Panc1 (cell line): ENCODE results near the gene TOM1. TPM values are rescaled to one million over a fixed set of nuclear protein-coding genes. Genes with fewer than 3 reads are reported as not detected.

Source experiments
- ATAC-seq: fragments of 200-7000 bp; cut with Tn5 transposase; 2 replicates; pipeline ENCODE4 v1.9.1; 2020; ENCODE audit warnings: mild to moderate bottlenecking, moderate library complexity
- BruUV-seq: library from RNA; stranded (reverse); fragments of 400-500 nt; replicated peaks from 2 replicates; lab custom pipeline; 2021; lab: Mats Ljungman, UMichigan
- CTCF ChIA-PET: fragments of 300-600 bp; sonication (Branson Sonifier 250); formaldehyde crosslinking; loops from one replicate; lab custom pipeline; 2022; ENCODE audit warnings: antibody characterized with exemption; lab: Charles Lee
- POLR2A ChIA-PET: fragments of 300-600 bp; sonication (Branson Sonifier 250); formaldehyde crosslinking; loops from one replicate; lab custom pipeline; 2022; ENCODE audit warnings: antibody characterized with exemption; lab: Charles Lee
- DNase-seq: peaks from one replicate; pipeline ENCODE4 v3.0.0-alpha.2; 2010; ENCODE audit warnings: low read depth, low spot score
- H3K27ac ChIP-seq: 2 replicates; pipeline ENCODE4 v1.5.1; 2011; ENCODE audit warnings: mild to moderate bottlenecking, low read length, inconsistent platforms
- H3K27me3 ChIP-seq: fragments of 200-500 bp; sonication (Bioruptor generic); 2 replicates; pipeline ENCODE4 v1.6.0; 2014; ENCODE audit warnings: low read length, inconsistent platforms; ENCODE audit not compliant: control insufficient read depth, insufficient read depth
- H3K36me3 ChIP-seq: fragments of 200-500 bp; sonication (Bioruptor generic); 2 replicates; pipeline ENCODE4 v1.5.1; 2014; ENCODE audit warnings: inconsistent platforms, mild to moderate bottlenecking, low read length, moderate library complexity; ENCODE audit not compliant: control insufficient read depth, insufficient read depth
- H3K4me1 ChIP-seq: 2 replicates; pipeline ENCODE4 v1.5.1; 2011; ENCODE audit warnings: inconsistent platforms, mild to moderate bottlenecking, low read length, moderate library complexity; ENCODE audit not compliant: control insufficient read depth, insufficient read depth
- H3K4me3 ChIP-seq, 2 experiments: 2 replicates each; pipeline ENCODE4 v1.5.1; 2011 to 2012; ENCODE audit warnings: low read depth in 2 of 2, low read length in 2 of 2, mild to moderate bottlenecking in 2 of 2, inconsistent platforms in 1 of 2, moderate library complexity in 1 of 2
- H3K9me3 ChIP-seq: fragments of 200-500 bp; sonication (Bioruptor generic); 2 replicates; pipeline ENCODE4 v1.5.1; 2014; ENCODE audit warnings: low read depth, mild to moderate bottlenecking, inconsistent platforms, low read length, moderate library complexity; ENCODE audit not compliant: control insufficient read depth, insufficient read depth
- CTCF ChIP-seq: fragments of 450-650 bp; IDR thresholded peaks from 2 replicates; pipeline ENCODE4 v1.5.1; 2017; ENCODE audit warnings: mild to moderate bottlenecking
- POLR2AphosphoS5 ChIP-seq: IDR thresholded peaks from 2 replicates; pipeline ENCODE4 v1.6.1; 2012; ENCODE audit warnings: mild to moderate bottlenecking, low read depth, low read length, moderate library complexity
- SIN3A ChIP-seq: IDR thresholded peaks from 2 replicates; pipeline ENCODE4 v1.6.1; 2012; ENCODE audit warnings: low read depth, mild to moderate bottlenecking, low read length, moderate library complexity, borderline replicate concordance; ENCODE audit not compliant: insufficient read depth
- TCF7L2 ChIP-seq: IDR thresholded peaks from 2 replicates; pipeline ENCODE4 v1.6.1; 2011; ENCODE audit warnings: mild to moderate bottlenecking, low read depth, low read length, inconsistent platforms
- in situ Hi-C: cut with HindIII; loops from 2 replicates; pipeline ENCODE4 v1.10.0; 2016; ENCODE audit warnings: low sequenced_read_pairs, low pct_unique_long_range_greater_than_20kb
- intact Hi-C: fragments of 100-400 bp; cut with micrococcal nuclease; formaldehyde crosslinking; loops from one replicate; pipeline ENCODE4 v1.10.0; 2022; ENCODE audit not compliant: unreplicated experiment
- total RNA-seq: library from RNA; stranded (reverse); gene quantifications from one replicate; pipeline ENCODE4 v1.2.1, GENCODE V29; 2021; ENCODE audit not compliant: unreplicated experiment
- TF ChIP-seq, protein P1 (sequence below), 2 experiments: IDR thresholded peaks; 2 replicates each; pipeline ENCODE4 v1.6.1; 2011 to 2012; ENCODE audit warnings: low read depth in 2 of 2, control low read depth in 1 of 2, low read length in 1 of 2, mild to moderate bottlenecking in 1 of 2, moderate library complexity in 1 of 2; ENCODE audit not compliant: insufficient read depth in 1 of 2

The TOM1 gene
- total RNA-seq, 1 experiment from 2014 or later: 32.7 TPM

- no peak for TF ChIP-seq POLR2AphosphoS5
- TF ChIP-seq, protein P1, sequence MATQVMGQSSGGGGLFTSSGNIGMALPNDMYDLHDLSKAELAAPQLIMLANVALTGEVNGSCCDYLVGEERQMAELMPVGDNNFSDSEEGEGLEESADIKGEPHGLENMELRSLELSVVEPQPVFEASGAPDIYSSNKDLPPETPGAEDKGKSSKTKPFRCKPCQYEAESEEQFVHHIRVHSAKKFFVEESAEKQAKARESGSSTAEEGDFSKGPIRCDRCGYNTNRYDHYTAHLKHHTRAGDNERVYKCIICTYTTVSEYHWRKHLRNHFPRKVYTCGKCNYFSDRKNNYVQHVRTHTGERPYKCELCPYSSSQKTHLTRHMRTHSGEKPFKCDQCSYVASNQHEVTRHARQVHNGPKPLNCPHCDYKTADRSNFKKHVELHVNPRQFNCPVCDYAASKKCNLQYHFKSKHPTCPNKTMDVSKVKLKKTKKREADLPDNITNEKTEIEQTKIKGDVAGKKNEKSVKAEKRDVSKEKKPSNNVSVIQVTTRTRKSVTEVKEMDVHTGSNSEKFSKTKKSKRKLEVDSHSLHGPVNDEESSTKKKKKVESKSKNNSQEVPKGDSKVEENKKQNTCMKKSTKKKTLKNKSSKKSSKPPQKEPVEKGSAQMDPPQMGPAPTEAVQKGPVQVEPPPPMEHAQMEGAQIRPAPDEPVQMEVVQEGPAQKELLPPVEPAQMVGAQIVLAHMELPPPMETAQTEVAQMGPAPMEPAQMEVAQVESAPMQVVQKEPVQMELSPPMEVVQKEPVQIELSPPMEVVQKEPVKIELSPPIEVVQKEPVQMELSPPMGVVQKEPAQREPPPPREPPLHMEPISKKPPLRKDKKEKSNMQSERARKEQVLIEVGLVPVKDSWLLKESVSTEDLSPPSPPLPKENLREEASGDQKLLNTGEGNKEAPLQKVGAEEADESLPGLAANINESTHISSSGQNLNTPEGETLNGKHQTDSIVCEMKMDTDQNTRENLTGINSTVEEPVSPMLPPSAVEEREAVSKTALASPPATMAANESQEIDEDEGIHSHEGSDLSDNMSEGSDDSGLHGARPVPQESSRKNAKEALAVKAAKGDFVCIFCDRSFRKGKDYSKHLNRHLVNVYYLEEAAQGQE (IDR thresholded peaks at IDR 0.05; ENCODE audit: insufficient read depth in 1 of 2, low read depth in 2 of 2, low read length in 1 of 2): no peak
- TF ChIP-seq SIN3A: no peak; the same call in 1 of the 2 replicates
- no peak for TF ChIP-seq TCF7L2
- no peak for TF ChIP-seq CTCF
- Histone ChIP-seq H3K27ac (peak overlapping the region; percentile 95), H3K36me3 (peaks cover 2% of the 10 kb centered on the region; the same call in 1 of the 2 replicates), H3K4me1 (peaks cover 58% of the 10 kb centered on the region), H3K4me3 (peak overlapping the region; percentile 77 to 88), H3K27me3 (no peaks in the 10 kb centered on the region), H3K9me3 (no peaks in the 10 kb centered on the region)
- POLR2A ChIA-PET: no interaction called here
- in situ Hi-C loops: no loop called here
- ATAC-seq: peak; percentile 9
- TSS peak; percentile 71 for BruUV-seq
- DNase-seq: no peak
- intact Hi-C loops: no loop called here
- CTCF ChIA-PET: no interaction called here
These were observed 81.8 kb downstream of the TOM1 start for GRCh38 chr22:35381424-35382009.

DNA sequence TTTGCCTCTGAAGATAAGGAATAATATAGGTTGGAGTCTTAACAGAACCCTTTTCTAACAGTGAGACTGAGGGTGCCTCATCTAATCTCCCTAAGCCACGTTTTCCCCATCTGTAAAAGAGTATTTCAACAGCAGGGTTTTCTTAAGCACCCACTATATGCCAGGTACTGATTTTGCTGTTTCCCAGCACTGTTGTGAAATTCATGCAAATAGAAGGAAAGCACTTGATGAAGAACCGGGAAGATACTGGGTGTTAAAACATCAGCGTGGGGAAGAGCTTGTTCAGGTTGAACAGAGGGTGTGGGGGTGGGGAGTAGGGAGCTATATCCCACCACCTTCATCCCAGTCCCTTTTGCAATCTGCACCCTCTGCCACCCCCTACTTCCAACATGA lies 84.0 kb downstream of the TOM1 start:
- ChIA-PET POLR2A (no interaction called here), CTCF (no interaction called here)
- BruUV-seq: no TSS peak
- Histone ChIP-seq H3K36me3 (peaks cover 2% of the 10 kb centered on the region; the same call in 1 of the 2 replicates), H3K27me3 (no peaks in the 10 kb centered on the region), H3K9me3 (no peaks in the 10 kb centered on the region), H3K4me3 (peak overlapping the region; percentile 77 to 88), H3K27ac (peak overlapping the region; percentile 95), H3K4me1 (peaks cover 36% of the 10 kb centered on the region)
- DNase-seq (no peak), ATAC-seq (no peak)
- no peak for TF ChIP-seq CTCF
- no peak for TF ChIP-seq POLR2AphosphoS5
- TF ChIP-seq, protein P1 (IDR thresholded peaks at IDR 0.05; ENCODE audit: insufficient read depth in 1 of 2, low read depth in 2 of 2, low read length in 1 of 2): no peak
- no peak for TF ChIP-seq SIN3A
- TF ChIP-seq TCF7L2: no peak
- intact Hi-C loops: no loop called here
- in situ Hi-C loops: no loop called here
